ENCODE data around the gene CIB1. TPM values are rescaled to one million over a fixed set of nuclear protein-coding genes. Genes with fewer than 3 reads are reported as not detected.

CIB1 gene
- total and polyA plus RNA-seq, 10 of the 15 experiments (the other 5 are each of a cell fraction or from before 2014, with no cell fraction given) = 10.8 to 155 (median 81.9) TPM

DNA sequence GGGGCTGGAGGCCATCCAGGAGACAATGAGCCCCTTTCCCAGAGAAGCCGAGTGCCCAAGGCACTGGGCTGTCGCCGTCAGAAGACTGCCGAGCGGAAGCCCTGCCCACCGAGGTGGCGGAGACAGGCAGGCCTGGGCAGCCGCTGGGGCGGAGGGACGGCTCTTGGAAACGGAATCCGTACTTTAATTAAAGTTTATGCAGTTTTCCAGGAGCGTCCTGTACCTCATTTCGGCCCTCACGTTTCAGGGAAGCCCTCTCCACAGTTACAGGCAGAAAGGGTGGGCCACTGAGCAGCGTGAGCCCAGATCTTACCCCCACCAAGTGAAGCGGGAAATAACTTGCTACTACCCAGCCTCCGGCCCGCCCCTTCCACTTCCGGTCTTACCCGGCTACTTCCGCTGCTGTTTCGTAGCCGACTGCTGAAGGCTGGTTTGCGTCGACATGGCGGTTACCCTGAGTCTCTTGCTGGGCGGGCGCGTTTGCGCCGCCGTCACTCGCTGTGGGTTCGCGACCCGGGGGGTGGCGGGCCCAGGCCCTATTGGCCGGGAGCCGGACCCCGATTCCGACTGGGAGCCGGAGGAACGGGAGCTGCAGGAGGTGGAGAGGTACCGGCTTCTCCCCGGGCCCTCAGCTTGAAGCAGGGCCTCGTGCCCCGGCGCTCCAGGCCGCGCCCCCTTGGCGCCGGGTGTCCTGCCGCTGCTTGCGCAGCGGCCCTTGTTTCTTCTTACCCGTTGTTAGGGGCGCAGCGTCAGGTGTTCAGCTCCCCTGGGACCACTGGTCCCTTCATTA, 31.7 kb upstream of the CIB1 start, which contains the start of gene NGRN (continued):
- TF ChIP-seq, protein P1, sequence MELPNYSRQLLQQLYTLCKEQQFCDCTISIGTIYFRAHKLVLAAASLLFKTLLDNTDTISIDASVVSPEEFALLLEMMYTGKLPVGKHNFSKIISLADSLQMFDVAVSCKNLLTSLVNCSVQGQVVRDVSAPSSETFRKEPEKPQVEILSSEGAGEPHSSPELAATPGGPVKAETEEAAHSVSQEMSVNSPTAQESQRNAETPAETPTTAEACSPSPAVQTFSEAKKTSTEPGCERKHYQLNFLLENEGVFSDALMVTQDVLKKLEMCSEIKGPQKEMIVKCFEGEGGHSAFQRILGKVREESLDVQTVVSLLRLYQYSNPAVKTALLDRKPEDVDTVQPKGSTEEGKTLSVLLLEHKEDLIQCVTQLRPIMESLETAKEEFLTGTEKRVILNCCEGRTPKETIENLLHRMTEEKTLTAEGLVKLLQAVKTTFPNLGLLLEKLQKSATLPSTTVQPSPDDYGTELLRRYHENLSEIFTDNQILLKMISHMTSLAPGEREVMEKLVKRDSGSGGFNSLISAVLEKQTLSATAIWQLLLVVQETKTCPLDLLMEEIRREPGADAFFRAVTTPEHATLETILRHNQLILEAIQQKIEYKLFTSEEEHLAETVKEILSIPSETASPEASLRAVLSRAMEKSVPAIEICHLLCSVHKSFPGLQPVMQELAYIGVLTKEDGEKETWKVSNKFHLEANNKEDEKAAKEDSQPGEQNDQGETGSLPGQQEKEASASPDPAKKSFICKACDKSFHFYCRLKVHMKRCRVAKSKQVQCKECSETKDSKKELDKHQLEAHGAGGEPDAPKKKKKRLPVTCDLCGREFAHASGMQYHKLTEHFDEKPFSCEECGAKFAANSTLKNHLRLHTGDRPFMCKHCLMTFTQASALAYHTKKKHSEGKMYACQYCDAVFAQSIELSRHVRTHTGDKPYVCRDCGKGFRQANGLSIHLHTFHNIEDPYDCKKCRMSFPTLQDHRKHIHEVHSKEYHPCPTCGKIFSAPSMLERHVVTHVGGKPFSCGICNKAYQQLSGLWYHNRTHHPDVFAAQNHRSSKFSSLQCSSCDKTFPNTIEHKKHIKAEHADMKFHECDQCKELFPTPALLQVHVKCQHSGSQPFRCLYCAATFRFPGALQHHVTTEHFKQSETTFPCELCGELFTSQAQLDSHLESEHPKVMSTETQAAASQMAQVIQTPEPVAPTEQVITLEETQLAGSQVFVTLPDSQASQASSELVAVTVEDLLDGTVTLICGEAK (IDR thresholded peaks at IDR 0.05; ENCODE audit: borderline replicate concordance) = peak; percentile 93
- TF ChIP-seq, protein P2, sequence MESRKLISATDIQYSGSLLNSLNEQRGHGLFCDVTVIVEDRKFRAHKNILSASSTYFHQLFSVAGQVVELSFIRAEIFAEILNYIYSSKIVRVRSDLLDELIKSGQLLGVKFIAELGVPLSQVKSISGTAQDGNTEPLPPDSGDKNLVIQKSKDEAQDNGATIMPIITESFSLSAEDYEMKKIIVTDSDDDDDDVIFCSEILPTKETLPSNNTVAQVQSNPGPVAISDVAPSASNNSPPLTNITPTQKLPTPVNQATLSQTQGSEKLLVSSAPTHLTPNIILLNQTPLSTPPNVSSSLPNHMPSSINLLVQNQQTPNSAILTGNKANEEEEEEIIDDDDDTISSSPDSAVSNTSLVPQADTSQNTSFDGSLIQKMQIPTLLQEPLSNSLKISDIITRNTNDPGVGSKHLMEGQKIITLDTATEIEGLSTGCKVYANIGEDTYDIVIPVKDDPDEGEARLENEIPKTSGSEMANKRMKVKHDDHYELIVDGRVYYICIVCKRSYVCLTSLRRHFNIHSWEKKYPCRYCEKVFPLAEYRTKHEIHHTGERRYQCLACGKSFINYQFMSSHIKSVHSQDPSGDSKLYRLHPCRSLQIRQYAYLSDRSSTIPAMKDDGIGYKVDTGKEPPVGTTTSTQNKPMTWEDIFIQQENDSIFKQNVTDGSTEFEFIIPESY (IDR thresholded peaks at IDR 0.05) = no peak
- TF ChIP-seq ZNF384 (IDR thresholded peaks at IDR 0.05; ENCODE audit: borderline replicate concordance, low read depth, low read length) (no peak), MXI1 (IDR thresholded peaks at IDR 0.05; ENCODE audit: low read depth, low read length) (peak; percentile 70), SRF (IDR thresholded peaks at IDR 0.05; ENCODE audit: low read depth in 2 of 2, low read length in 2 of 2) (no peak), NR2C1 (IDR thresholded peaks at IDR 0.05) (peak; percentile 30; the same call in 1 of the 2 replicates), RAD51 (IDR thresholded peaks at IDR 0.05) (no peak), NR2C2 (IDR thresholded peaks at IDR 0.05; ENCODE audit: borderline replicate concordance, control insufficient read depth, insufficient read length, low read depth) (no peak), POLR2A (IDR thresholded peaks at IDR 0.05; ENCODE audit: low read depth, low read length) (peak; percentile 95), NFIC (IDR thresholded peaks at IDR 0.05; ENCODE audit: low read depth, low read length) (no peak), LARP7 (IDR thresholded peaks at IDR 0.05) (peak; percentile 65), ZZZ3 (IDR thresholded peaks at IDR 0.05; ENCODE audit: control insufficient read depth, insufficient read length, low read depth) (no peak), SMARCA5 (IDR thresholded peaks at IDR 0.05) (no peak; the same call in 1 of the 2 replicates), TBL1XR1 (IDR thresholded peaks at IDR 0.05; ENCODE audit: low read depth, low read length) (0 out of 2 replicates have a peak, but pooled peaks have one; percentile 17), SIN3A (IDR thresholded peaks at IDR 0.05; ENCODE audit: low read depth, low read length) (0 out of 2 replicates have a peak, but pooled peaks have one; percentile 48), STAT3 (IDR thresholded peaks at IDR 0.05; ENCODE audit: low read depth, low read length) (no peak)
- TF ChIP-seq, protein P3, sequence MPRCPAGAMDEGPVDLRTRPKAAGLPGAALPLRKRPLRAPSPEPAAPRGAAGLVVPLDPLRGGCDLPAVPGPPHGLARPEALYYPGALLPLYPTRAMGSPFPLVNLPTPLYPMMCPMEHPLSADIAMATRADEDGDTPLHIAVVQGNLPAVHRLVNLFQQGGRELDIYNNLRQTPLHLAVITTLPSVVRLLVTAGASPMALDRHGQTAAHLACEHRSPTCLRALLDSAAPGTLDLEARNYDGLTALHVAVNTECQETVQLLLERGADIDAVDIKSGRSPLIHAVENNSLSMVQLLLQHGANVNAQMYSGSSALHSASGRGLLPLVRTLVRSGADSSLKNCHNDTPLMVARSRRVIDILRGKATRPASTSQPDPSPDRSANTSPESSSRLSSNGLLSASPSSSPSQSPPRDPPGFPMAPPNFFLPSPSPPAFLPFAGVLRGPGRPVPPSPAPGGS (IDR thresholded peaks at IDR 0.05; ENCODE audit: borderline replicate concordance, insufficient read depth, low read depth, low read length, poor library complexity, severe bottlenecking) = no peak
- TF ChIP-seq, protein P4, sequence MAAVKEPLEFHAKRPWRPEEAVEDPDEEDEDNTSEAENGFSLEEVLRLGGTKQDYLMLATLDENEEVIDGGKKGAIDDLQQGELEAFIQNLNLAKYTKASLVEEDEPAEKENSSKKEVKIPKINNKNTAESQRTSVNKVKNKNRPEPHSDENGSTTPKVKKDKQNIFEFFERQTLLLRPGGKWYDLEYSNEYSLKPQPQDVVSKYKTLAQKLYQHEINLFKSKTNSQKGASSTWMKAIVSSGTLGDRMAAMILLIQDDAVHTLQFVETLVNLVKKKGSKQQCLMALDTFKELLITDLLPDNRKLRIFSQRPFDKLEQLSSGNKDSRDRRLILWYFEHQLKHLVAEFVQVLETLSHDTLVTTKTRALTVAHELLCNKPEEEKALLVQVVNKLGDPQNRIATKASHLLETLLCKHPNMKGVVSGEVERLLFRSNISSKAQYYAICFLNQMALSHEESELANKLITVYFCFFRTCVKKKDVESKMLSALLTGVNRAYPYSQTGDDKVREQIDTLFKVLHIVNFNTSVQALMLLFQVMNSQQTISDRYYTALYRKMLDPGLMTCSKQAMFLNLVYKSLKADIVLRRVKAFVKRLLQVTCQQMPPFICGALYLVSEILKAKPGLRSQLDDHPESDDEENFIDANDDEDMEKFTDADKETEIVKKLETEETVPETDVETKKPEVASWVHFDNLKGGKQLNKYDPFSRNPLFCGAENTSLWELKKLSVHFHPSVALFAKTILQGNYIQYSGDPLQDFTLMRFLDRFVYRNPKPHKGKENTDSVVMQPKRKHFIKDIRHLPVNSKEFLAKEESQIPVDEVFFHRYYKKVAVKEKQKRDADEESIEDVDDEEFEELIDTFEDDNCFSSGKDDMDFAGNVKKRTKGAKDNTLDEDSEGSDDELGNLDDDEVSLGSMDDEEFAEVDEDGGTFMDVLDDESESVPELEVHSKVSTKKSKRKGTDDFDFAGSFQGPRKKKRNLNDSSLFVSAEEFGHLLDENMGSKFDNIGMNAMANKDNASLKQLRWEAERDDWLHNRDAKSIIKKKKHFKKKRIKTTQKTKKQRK (IDR thresholded peaks at IDR 0.05; ENCODE audit: low read depth, low read length) = no peak
